Activated CD8-positive, alpha-beta memory T cell treated with anti-CD3 and anti-CD28 coated beads, Interleukin-2, amount 50 U/mL, for 48 hours (primary cell): ENCODE results near the gene MZT2B.
"Not testable (repeated sequence)": the region's sequence is repeated elsewhere in the genome, so short reads cannot be mapped to it uniquely, and the experiment has no call there.

ENCODE experiments used
- DNase-seq: peaks from one replicate; pipeline ENCODE4 v3.0.0-alpha.2; 2020

Gene MZT2B, protein sequence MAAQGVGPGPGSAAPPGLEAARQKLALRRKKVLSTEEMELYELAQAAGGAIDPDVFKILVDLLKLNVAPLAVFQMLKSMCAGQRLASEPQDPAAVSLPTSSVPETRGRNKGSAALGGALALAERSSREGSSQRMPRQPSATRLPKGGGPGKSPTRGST

DNA sequence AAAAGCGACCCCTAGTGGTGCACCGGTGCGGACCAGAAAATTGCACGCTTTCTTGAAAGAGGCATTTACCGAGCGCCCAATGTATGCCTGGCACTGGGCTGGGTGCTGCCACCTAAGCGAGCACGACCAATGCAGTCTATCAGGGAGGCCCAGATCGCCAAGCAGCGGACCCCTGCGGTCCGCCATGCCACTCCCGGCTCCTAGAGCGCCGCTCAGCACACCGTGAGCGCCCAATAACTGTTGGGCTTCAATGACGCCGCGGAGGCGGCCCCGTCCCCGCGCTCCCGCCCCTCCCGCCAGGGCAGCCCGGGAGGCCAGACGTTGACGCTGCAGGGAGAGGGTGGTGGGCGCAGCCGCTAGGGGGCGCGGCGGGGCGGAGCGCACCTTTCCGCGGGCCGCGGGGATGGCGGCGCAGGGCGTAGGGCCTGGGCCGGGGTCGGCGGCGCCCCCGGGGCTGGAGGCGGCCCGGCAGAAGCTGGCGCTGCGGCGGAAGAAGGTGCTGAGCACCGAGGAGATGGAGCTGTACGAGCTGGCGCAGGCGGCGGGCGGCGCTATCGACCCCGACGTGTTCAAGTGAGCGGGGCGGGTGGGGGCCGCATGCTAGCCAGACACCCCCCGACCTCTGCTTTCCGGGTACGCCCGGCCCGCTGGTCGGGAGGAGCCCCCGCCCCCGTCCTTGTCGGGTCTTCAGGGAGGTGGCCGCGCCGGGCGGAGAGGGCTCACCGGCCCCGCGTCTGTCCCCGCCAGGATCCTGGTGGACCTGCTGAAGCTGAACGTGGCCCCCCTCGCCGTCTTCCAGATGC lies at the start of gene MZT2B:
Gene MZT2B (plus strand): TSS at position 383 of the 803 bp plus-strand sequence. CDS start 21 bp downstream, at position 404.
- peak; percentile 97 for DNase-seq

GRCh38 chr2:130135692-130136541 lies 46.1 kb upstream of the MZT2B start:
- no peak for DNase-seq

DNA sequence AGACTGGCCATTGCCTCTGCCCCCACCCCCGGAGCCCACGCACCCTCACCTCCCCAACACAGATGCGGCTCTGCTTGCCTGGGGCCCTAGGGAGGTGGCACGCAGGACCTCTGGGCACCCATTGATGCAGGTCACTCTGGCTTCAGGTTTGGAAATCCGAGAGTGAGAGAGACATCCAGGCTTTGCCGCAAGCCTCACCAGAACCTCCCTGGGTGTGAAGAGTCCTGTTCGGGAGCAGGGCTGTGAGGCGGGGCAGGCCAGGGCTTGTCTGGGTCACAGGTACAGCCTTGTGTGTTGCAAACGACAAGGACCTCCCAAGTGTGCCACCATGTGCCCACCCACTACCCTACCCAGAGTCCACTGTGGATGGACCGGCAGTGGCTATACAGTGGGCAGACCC lies 45.5 kb upstream of the MZT2B start:
- DNase-seq: not testable (repeated sequence)

DNA sequence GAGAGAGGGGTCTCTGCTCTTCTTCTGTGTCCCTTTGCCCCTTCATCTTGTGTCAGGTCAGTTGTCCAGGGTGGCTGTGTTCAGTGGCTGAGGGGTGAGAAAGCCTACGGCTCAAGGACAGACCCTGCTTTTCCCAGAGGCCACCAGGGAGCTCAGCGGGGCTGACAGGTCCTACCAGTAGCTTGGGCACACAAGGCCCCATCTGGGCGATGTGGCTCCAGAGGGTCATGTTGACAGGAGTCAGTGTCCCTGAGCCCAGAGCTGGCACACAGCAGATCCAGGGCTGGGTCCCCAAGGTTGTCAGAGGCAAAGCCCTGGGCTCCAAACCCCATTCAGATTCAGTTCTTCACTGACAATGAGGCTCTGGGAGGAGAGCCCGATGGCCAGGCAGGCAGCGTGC lies 44.9 kb upstream of the MZT2B start:
- not testable (repeated sequence) for DNase-seq

- not testable (repeated sequence) for DNase-seq
These were observed 43.7 kb upstream of the MZT2B start for GRCh38 chr2:130138326-130138725.

DNA sequence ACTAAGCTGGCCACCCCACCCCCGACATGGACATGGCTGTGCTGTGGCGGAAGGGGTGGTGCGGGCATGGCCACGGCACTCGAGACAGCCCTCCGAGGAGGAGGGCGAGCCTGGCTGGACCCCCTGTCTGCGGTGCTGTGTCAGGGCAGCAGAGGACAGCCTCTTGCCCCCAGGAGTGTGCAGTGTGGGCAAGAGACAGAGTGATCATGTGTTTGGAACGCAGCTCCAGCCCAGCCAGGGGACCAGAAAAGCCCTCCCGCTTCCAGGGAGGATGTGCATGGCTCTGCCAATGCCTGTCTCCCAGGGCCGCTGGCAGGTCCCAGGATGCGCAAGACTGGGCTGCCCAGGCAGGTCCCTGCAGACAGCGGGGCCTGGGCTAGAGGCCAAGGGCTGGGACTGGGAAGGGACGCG lies 43.2 kb upstream of the MZT2B start:
- not testable (repeated sequence) for DNase-seq

GRCh38 chr2:130139331-130140280 lies 42.5 kb upstream of the MZT2B start:
- not testable (repeated sequence) for DNase-seq

DNA sequence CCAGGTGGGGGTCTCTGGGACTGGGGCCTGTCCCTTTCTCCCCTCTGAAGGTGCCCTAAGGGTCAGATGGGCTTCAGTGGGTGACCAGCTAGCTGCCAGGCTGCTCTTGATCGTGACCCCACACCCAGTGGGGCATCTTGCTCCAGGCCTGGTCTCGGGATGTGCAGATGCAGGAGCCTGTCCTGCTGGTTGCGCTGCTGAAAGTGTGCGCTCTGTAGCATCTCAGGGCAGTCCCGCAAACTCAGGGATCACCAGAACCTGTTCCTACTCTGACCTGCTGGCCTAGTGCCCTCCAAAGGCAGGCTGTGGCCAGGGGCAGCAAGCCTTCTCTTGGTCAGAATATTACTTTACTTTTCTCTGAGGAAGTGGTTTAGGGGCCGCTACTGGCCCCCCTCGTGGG lies 41.5 kb upstream of the MZT2B start:
- not testable (repeated sequence) for DNase-seq

GRCh38 chr2:130141002-130141401 lies 41.1 kb upstream of the MZT2B start:
- DNase-seq: not testable (repeated sequence)

GRCh38 chr2:130141645-130142370 lies 40.3 kb upstream of the MZT2B start:
- DNase-seq: not testable (repeated sequence)

DNA sequence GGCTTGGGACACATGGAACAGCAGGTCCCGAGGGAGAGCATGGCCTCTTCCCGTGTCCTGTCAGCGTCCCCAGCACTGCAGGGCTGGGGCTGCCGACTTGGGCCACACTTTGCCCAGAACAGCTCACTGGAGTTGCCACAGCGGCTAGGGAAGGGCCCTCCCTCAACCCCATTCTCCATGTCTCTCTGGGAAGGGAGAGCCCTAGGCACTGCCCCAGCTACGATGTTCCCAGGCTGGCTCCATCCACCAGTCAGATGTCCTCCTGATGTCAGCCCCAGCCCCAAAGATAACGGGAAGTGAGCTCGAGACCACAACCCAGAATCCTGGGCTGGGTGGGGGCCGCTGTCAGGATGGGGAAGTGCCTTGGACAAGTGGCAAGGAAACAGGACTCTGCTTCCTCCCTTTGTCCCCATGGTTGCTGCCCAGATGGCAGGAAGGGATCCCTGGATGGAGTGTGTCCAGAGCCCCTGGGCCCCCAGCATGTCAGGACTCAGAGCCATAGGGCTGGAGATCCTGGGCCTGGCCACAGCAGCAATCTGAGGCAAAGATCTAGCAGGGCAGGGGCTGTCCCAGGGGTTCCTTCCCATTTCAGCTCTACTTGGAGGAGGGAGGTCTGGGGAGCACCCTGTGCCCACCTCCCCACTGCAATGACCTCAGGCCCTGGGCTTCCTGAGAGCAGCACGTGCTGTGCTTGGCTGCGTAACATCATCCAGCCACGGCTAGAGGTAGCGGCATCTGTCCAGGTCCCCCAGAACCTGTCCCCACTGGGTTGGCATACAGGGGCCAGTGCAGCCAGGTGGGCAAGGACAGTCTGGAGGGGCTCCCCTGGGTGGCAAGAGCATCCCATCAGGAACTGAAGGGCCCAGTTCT lies 39.4 kb upstream of the MZT2B start:
- DNase-seq: not testable (repeated sequence)

GRCh38 chr2:130143266-130144039 lies 38.6 kb upstream of the MZT2B start:
- not testable (repeated sequence) for DNase-seq

- DNase-seq: peak; percentile 77
These were observed 37.1 kb upstream of the MZT2B start, which contains the start of gene CCDC74B for GRCh38 chr2:130145006-130145414. TSS of gene CCDC74B (minus strand) at chr2:130145112. CDS start at chr2:130144996, 116 bp downstream.

GRCh38 chr2:130148515-130148914 lies 33.5 kb upstream of the MZT2B start:
- DNase-seq: not testable (repeated sequence)

- DNase-seq: peak; percentile 49
These were observed 31.6 kb upstream of the MZT2B start for GRCh38 chr2:130150181-130151144.

- DNase-seq: peak; percentile 29
These were observed 30.9 kb upstream of the MZT2B start for GRCh38 chr2:130151145-130151512.

GRCh38 chr2:130152136-130152815 lies 29.8 kb upstream of the MZT2B start:
- peak; percentile 40 for DNase-seq
